Tibial nerve (tissue), 4 donors: Measurements from ENCODE around the gene WWC1. TPM values are rescaled to one million over a fixed set of nuclear protein-coding genes. Genes with fewer than 3 reads are reported as not detected.

ENCODE experiments used
- DNase-seq, 2 donors: peaks; one replicate each; pipeline ENCODE4 v3.0.0-alpha.2; 2019; ENCODE audit warnings: low spot score in 2 of 2
- H3K27ac ChIP-seq, 4 donors: fragments of 200-600 bp; sonication (generic) in 3 of 4; one replicate each; pipeline ENCODE4 v1.5.1; 2017 to 2019; ENCODE audit warnings: mild to moderate bottlenecking in 1 of 4
- H3K27me3 ChIP-seq, 2 donors: fragments of 200-600 bp; sonication (generic) in 1 of 2; one replicate each; pipeline versions ENCODE4 v1.5.1 to v1.6.0; 2017 to 2019
- H3K36me3 ChIP-seq, 3 donors: fragments of 200-600 bp; sonication (generic); one replicate each; pipeline ENCODE4 v1.5.1; 2018 to 2019
- H3K4me1 ChIP-seq, 4 donors: fragments of 200-600 bp; sonication (generic) in 3 of 4; one replicate each; pipeline ENCODE4 v1.5.1; 2017 to 2019
- H3K4me3 ChIP-seq, 4 donors: fragments of 200-600 bp; sonication (generic) in 3 of 4; one replicate each; pipeline ENCODE4 v1.5.1; 2017 to 2019; ENCODE audit warnings: mild to moderate bottlenecking in 1 of 4, moderate library complexity in 1 of 4
- H3K9me3 ChIP-seq, 4 donors: fragments of 200-600 bp; sonication (generic) in 3 of 4; one replicate each; pipeline ENCODE4 v1.5.1; 2017 to 2019
- CTCF ChIP-seq, 5 experiments: fragments of 200-600 bp in 3 of 5; fragments of 450-650 bp in 2 of 5; sonication (generic) in 3 of 5; IDR thresholded peaks; one replicate each; pipeline ENCODE4 v1.5.1; 2016 to 2019; ENCODE audit warnings: antibody characterized with exemption in 5 of 5, mild to moderate bottlenecking in 3 of 5, moderate library complexity in 2 of 5
- EP300 ChIP-seq, 2 donors: sonication (generic); formaldehyde crosslinking; IDR thresholded peaks; one replicate each; pipeline ENCODE4 v1.6.1; 2017; ENCODE audit warnings: antibody characterized with exemption in 2 of 2, mild to moderate bottlenecking in 1 of 2
- POLR2A ChIP-seq, 2 donors: fragments of 450-650 bp; IDR thresholded peaks; one replicate each; pipeline ENCODE4 v1.6.1; 2017; ENCODE audit warnings: antibody characterized with exemption in 2 of 2, mild to moderate bottlenecking in 2 of 2, moderate library complexity in 2 of 2
- WGBS, 2 donors: methylation state at CpG; one replicate each; pipeline ENCODE4 v1.1.5; 2018; 5-methylcytosine and 5-hydroxymethylcytosine counted together
- total RNA-seq, 4 donors: library from RNA; depleted of rRNA; stranded (reverse); fragments of >200 nt; gene quantifications; one replicate each; pipeline ENCODE4 v1.1.0, GENCODE V29; 2016

The WWC1 gene
- total RNA-seq, 4 donors from 2014 or later: 0.78 to 3.3 (median 1.00) TPM

DNA sequence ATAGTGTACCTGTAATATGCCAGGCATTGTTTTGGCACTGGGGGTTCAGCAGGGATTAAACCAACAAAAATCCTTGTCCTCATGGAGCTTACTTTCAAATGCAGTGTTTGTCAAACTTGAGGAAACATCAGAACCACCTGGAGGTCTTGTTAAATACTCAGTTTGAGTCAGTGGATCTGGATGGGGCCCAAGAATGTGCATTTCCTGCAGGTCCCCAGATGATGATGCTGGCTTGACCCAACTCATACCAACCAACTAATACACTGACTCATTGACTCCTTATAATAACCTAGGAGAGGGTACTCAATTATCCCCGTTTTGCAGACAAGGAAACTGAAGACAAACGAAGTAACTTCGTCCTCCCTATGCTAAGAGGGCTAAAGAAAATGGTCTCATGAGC lies 11.3 kb downstream of the WWC1 start:
- no peak for DNase-seq
- Histone ChIP-seq H3K27me3 (no peaks in the 10 kb centered on the region), H3K4me1 (no peaks in the 10 kb centered on the region), H3K9me3 (no peaks in the 10 kb centered on the region), H3K4me3 (no peak overlapping the region), H3K36me3 (no peaks in the 10 kb centered on the region), H3K27ac (no peak overlapping the region)
- WGBS, 2 donors: 82 to 87% methylated on average over 3 of the region's 3 CpGs
- TF ChIP-seq EP300 (IDR thresholded peaks at IDR 0.05) (no peak), POLR2A (IDR thresholded peaks at IDR 0.05) (no peak), CTCF (IDR thresholded peaks at IDR 0.05) (no peak)

DNA sequence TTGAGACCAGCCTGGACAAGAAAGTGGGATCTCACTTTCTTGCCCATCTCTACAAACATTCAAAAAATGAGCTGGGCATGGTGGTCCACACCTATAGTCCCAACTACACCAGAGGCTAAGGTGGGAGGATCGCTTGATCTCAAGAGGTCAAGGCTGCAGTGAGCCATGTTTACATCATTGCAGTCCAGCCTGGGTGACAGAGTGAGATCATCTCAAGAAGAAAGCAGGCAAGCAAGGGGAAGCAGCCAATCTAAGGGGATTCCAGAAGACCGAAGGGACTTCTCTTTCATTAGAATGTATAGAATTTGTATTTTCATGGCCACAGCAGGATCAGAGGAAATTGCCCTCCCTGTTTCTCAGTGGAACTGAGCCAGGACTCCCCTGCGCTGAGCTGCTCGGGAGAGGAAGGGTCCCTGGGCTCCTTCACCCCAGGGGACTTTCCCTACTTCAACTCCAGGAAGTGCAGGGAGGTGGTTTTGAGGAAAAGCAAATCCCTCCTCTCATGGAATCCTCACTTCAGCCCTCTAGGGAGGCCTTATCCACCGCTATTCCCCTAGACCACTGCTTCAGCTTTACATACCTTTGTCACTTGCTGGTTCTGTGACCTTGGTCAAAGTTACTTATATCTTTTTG lies 12.1 kb downstream of the WWC1 start:
- no peaks in the 10 kb centered on the region for H3K27me3 ChIP-seq
- no peak for DNase-seq

GRCh38 chr5:168304349-168304748 lies 12.9 kb downstream of the WWC1 start:
- no peak for DNase-seq
- WGBS, 2 donors: 86 to 88% methylated on average over 2 of the region's 2 CpGs
- H3K9me3 ChIP-seq: no peaks in the 10 kb centered on the region

More for the DNA sequence above, 12.1 kb downstream of the WWC1 start:
- no peak for TF ChIP-seq CTCF (IDR thresholded peaks at IDR 0.05)
- no peak for TF ChIP-seq POLR2A (IDR thresholded peaks at IDR 0.05)
- TF ChIP-seq EP300 (IDR thresholded peaks at IDR 0.05): no peak
- H3K4me1 ChIP-seq: no peaks in the 10 kb centered on the region
- no peaks in the 10 kb centered on the region for H3K9me3 ChIP-seq
- H3K36me3 ChIP-seq: no peaks in the 10 kb centered on the region
- 60 to 64% methylated on average over 5 of the region's 5 CpGs for WGBS, 2 donors
- no peak overlapping the region for H3K27ac ChIP-seq
- H3K4me3 ChIP-seq: no peak overlapping the region

DNA sequence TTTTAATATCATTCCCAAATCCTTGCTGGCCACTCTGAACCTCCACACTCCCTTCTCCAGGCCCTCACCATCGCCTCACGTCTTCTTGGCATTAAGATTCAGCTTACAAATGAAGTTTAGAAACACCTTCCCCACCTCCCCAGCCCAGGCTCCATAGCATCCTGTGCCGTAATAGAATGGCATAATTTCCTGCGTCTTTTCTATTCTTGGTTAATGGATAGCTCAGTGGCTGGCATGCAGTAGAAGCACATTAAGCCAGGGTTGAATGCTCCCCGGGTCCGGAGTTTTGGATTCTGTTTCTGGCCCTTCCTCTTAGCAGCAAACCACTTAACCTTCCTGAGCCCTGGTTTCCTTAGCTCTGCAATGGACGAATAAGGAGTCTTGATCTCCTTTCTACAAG lies 13.8 kb downstream of the WWC1 start:
- TF ChIP-seq POLR2A (IDR thresholded peaks at IDR 0.05) (no peak), CTCF (IDR thresholded peaks at IDR 0.05) (no peak), EP300 (IDR thresholded peaks at IDR 0.05) (no peak)
- H3K36me3 ChIP-seq: no peaks in the 10 kb centered on the region
- WGBS, 2 donors: 74 to 75% methylated on average over 7 of the region's 7 CpGs

More at GRCh38 chr5:168304349-168304748, 12.9 kb downstream of the WWC1 start:
- Histone ChIP-seq H3K36me3 (no peaks in the 10 kb centered on the region), H3K27me3 (no peaks in the 10 kb centered on the region), H3K4me1 (no peaks in the 10 kb centered on the region), H3K27ac (no peak overlapping the region), H3K4me3 (no peak overlapping the region)
- TF ChIP-seq CTCF (IDR thresholded peaks at IDR 0.05): no peak
- TF ChIP-seq POLR2A (IDR thresholded peaks at IDR 0.05): no peak
- TF ChIP-seq EP300 (IDR thresholded peaks at IDR 0.05): no peak

DNA sequence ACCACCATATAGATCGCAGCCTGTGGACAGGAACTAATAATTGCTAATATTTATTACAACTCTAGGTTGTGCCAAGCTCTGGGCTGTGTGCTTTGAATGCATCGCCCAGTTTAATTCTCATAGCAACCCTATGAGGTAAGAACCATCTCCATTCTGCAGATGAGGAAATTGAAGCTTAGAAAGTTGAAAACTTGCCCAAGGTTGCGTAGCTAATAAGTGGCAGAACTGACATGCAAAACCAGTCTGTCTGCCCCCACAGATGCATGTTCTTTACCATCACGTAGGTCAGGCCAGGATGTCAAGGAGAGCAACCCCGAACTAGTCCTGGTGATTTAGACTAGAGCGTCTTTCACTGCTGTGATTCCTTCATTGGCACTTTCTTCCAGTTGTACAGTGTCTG lies 15.6 kb downstream of the WWC1 start:
- Histone ChIP-seq H3K27ac (no peak overlapping the region), H3K9me3 (no peaks in the 10 kb centered on the region), H3K27me3 (no peaks in the 10 kb centered on the region), H3K4me1 (no peaks in the 10 kb centered on the region), H3K4me3 (no peak overlapping the region), H3K36me3 (no peaks in the 10 kb centered on the region)
- no peak for DNase-seq
- WGBS, 2 donors: 89 to 92% methylated on average over 6 of the region's 6 CpGs
- no peak for TF ChIP-seq CTCF (IDR thresholded peaks at IDR 0.05)
- TF ChIP-seq POLR2A (IDR thresholded peaks at IDR 0.05): no peak
- TF ChIP-seq EP300 (IDR thresholded peaks at IDR 0.05): no peak

More for the DNA sequence above, 13.8 kb downstream of the WWC1 start:
- DNase-seq: no peak
- Histone ChIP-seq H3K4me3 (no peak overlapping the region), H3K9me3 (no peaks in the 10 kb centered on the region), H3K4me1 (no peaks in the 10 kb centered on the region), H3K27ac (no peak overlapping the region), H3K27me3 (no peaks in the 10 kb centered on the region)
